Measurements from ENCODE around the gene ARHGAP26.

- TF ChIP-seq CTCF (IDR thresholded peaks at IDR 0.05): no peak
- TF ChIP-seq POLR2A (IDR thresholded peaks at IDR 0.05): no peak
- no peak for TF ChIP-seq POLR2AphosphoS5 (IDR thresholded peaks at IDR 0.05)
- no peak for TF ChIP-seq EP300 (IDR thresholded peaks at IDR 0.05; ENCODE audit: low read depth)
These were observed 113.3 kb downstream of the ARHGAP26 start for GRCh38 chr5:142883438-142883837.
